ENCODE data around the gene CYTH2. TPM values are rescaled to one million over a fixed set of nuclear protein-coding genes. Genes with fewer than 3 reads are reported as not detected.

The CYTH2 gene
- total RNA-seq, 2 experiments from 2014 or later: 44.0 to 53.2 TPM

GRCh38 chr19:48510421-48511268 is 41.5 kb downstream of the CYTH2 start:
- ChIA-PET POLR2A (no interaction called here), CTCF (ENCODE audit: unreplicated experiment) (no interaction called here)
- peak overlapping the region; percentile 46; the same call in 1 of the 2 replicates for H2AFZ ChIP-seq (ENCODE audit: low read length)
- H3K79me2 ChIP-seq (ENCODE audit: insufficient read depth, low read depth, low read length): no peaks in the 10 kb centered on the region
- no peaks in the 10 kb centered on the region for H3K9me3 ChIP-seq (ENCODE audit: low read length)
- H4K20me1 ChIP-seq (ENCODE audit: insufficient read depth, low read length): no peaks in the 10 kb centered on the region
- H3K4me3 ChIP-seq (ENCODE audit: low read depth, low read length, poor library complexity, severe bottlenecking): peak overlapping the region; percentile 79
- H3K4me2 ChIP-seq (ENCODE audit: low read length): peak overlapping the region; percentile 82
- intact Hi-C loops (cut with micrococcal nuclease; ENCODE audit: unreplicated experiment): no loop called here
- H3K36me3 ChIP-seq (ENCODE audit: insufficient read depth, low read length): no peaks in the 10 kb centered on the region
- no peaks in the 10 kb centered on the region for H3K9me2 ChIP-seq (ENCODE audit: insufficient read depth, low read length)
- peak; percentile 76 for DNase-seq (ENCODE audit: low spot score)
- no peak for TF ChIP-seq EZH2phosphoT487 (IDR thresholded peaks at IDR 0.05; ENCODE audit: borderline replicate concordance, low read depth, low read length)
- TF ChIP-seq CTCF (conservative IDR thresholded peaks at IDR 0.05; ENCODE audit: low read length): no peak
- H3K4me1 ChIP-seq (ENCODE audit: insufficient read depth, low read length, poor library complexity, severe bottlenecking): peaks cover 33% of the 10 kb centered on the region
- H3K27ac ChIP-seq (ENCODE audit: low read depth, low read length, poor library complexity, severe bottlenecking): no peak overlapping the region
- no TSS peak for BruUV-seq (replicated peaks)

GRCh38 chr19:48511321-48511731 is 42.2 kb downstream of the CYTH2 start:
- no peaks in the 10 kb centered on the region for H3K9me3 ChIP-seq (ENCODE audit: low read length)
- no peaks in the 10 kb centered on the region for H4K20me1 ChIP-seq (ENCODE audit: insufficient read depth, low read length)
- no peaks in the 10 kb centered on the region for H3K9me2 ChIP-seq (ENCODE audit: insufficient read depth, low read length)
- peaks cover 33% of the 10 kb centered on the region for H3K4me1 ChIP-seq (ENCODE audit: insufficient read depth, low read length, poor library complexity, severe bottlenecking)
- no peaks in the 10 kb centered on the region for H3K36me3 ChIP-seq (ENCODE audit: insufficient read depth, low read length)
- H3K79me2 ChIP-seq (ENCODE audit: insufficient read depth, low read depth, low read length): no peaks in the 10 kb centered on the region
- H3K27ac ChIP-seq (ENCODE audit: low read depth, low read length, poor library complexity, severe bottlenecking): no peak overlapping the region
- TF ChIP-seq CTCF (conservative IDR thresholded peaks at IDR 0.05; ENCODE audit: low read length): no peak
- TF ChIP-seq EZH2phosphoT487 (IDR thresholded peaks at IDR 0.05; ENCODE audit: borderline replicate concordance, low read depth, low read length): no peak
- POLR2A ChIA-PET: no interaction called here
- no peak for DNase-seq (ENCODE audit: low spot score)
- CTCF ChIA-PET (ENCODE audit: unreplicated experiment): no interaction called here
- H3K4me2 ChIP-seq (ENCODE audit: low read length): peak overlapping the region; percentile 82
- 0 out of 2 replicates have a peak overlapping the region, but pooled peaks have one; percentile 24 for H2AFZ ChIP-seq (ENCODE audit: low read length)
- no TSS peak for BruUV-seq (replicated peaks)
- intact Hi-C loops (cut with micrococcal nuclease; ENCODE audit: unreplicated experiment): no loop called here
- peak overlapping the region; percentile 79 for H3K4me3 ChIP-seq (ENCODE audit: low read depth, low read length, poor library complexity, severe bottlenecking)
